Stimulated activated naive CD4-positive, alpha-beta T cell (primary cell): Measurements from ENCODE around the gene NOXO1.

Source experiments
- DNase-seq, 6 experiments: peaks; one replicate each; lab custom pipeline; 2025; lab: John Stamatoyannopoulos, UW

The NOXO1 gene

GRCh38 chr16:1979271-1980029 is 1.8 kb downstream of the NOXO1 start:
- no peak for DNase-seq

GRCh38 chr16:1978476-1979120 is 2.7 kb downstream of the NOXO1 start:
- DNase-seq, result no peak

- no peak for DNase-seq
Measured at GRCh38 chr16:1977875-1978268, 3.4 kb downstream of the NOXO1 start.

- DNase-seq, result no peak
Measured at GRCh38 chr16:1976951-1977874, 4.1 kb downstream of the NOXO1 start.

GRCh38 chr16:1976216-1976520 is 5.1 kb downstream of the NOXO1 start:
- no peak for DNase-seq

- no peak for DNase-seq
Measured at GRCh38 chr16:1975432-1976215, 5.6 kb downstream of the NOXO1 start.

GRCh38 chr16:1974157-1975070 is 6.9 kb downstream of the NOXO1 start:
- DNase-seq, result no peak

GRCh38 chr16:1973461-1974156 is 7.7 kb downstream of the NOXO1 start:
- DNase-seq, result no peak

- DNase-seq, result peak in 1 of 6 experiments; percentile 16
Measured at GRCh38 chr16:1972490-1972877, 8.8 kb downstream of the NOXO1 start.

- DNase-seq, result peak; percentile 93 to 97 (median 95)
Measured at GRCh38 chr16:1971796-1972489, 9.3 kb downstream of the NOXO1 start, which contains the start of gene TBL3. TBL3 (plus strand) TSS chr16:1972053; CDS start chr16:1972165, 112 bp downstream.

- DNase-seq, result no peak
Measured at GRCh38 chr16:1968146-1968953, 12.9 kb downstream of the NOXO1 start.

- DNase-seq, result no peak
Measured at GRCh38 chr16:1966460-1966859, 14.8 kb downstream of the NOXO1 start, which contains the start of gene RNF151. RNF151 (plus strand) TSS chr16:1966856; CDS start chr16:1966882, 26 bp downstream.

GRCh38 chr16:1965396-1966001 is 15.8 kb downstream of the NOXO1 start:
- no peak for DNase-seq

GRCh38 chr16:1964506-1965395 is 16.5 kb downstream of the NOXO1 start, which contains the start of gene RPS2:
RPS2 (minus strand) TSS chr16:1964826; CDS start chr16:1964625, 201 bp downstream.
- peak; percentile 96 to 99 (median 98) for DNase-seq

GRCh38 chr16:1963806-1964505 is 17.3 kb downstream of the NOXO1 start:
- peak in 2 of 6 experiments; percentile 60 to 79 for DNase-seq
